Trophoblast cell (in vitro differentiated cells and primary cell): ENCODE results near the gene DCTN1.

ENCODE experiments used
- DNase-seq, 2 donors: peaks; one replicate each; pipeline ENCODE4 v3.0.0-alpha.2; 2016
- H2AFZ ChIP-seq: 2 replicates; pipeline ENCODE4 v1.6.1; 2013; ENCODE audit warnings: low read length, moderate library complexity, mild to moderate bottlenecking; ENCODE audit not compliant: insufficient read depth, poor library complexity
- H2AK5ac ChIP-seq: 2 replicates; pipeline ENCODE4 v1.6.1; 2013; ENCODE audit warnings: mild to moderate bottlenecking, low read length
- H2BK120ac ChIP-seq: 2 replicates; pipeline ENCODE4 v1.6.1; 2013; ENCODE audit warnings: low read length, mild to moderate bottlenecking, moderate library complexity; ENCODE audit not compliant: insufficient read depth, poor library complexity
- H2BK12ac ChIP-seq: 2 replicates; pipeline ENCODE4 v1.6.1; 2013; ENCODE audit warnings: mild to moderate bottlenecking, low read length, moderate library complexity
- H2BK5ac ChIP-seq: 2 replicates; pipeline ENCODE4 v1.6.1; 2013; ENCODE audit warnings: low read length, low read depth, moderate library complexity, mild to moderate bottlenecking; ENCODE audit not compliant: poor library complexity
- H3K14ac ChIP-seq: 2 replicates; pipeline ENCODE4 v1.6.1; 2013; ENCODE audit warnings: mild to moderate bottlenecking, low read length
- H3K18ac ChIP-seq: 2 replicates; pipeline ENCODE4 v1.6.1; 2013; ENCODE audit warnings: mild to moderate bottlenecking, low read length
- H3K23ac ChIP-seq: 2 replicates; pipeline ENCODE4 v1.6.1; 2013; ENCODE audit warnings: low read length
- H3K27ac ChIP-seq: 2 replicates; pipeline ENCODE4 v1.5.1; 2013; ENCODE audit warnings: low read depth, mild to moderate bottlenecking, inconsistent platforms, low read length, moderate library complexity
- H3K27me3 ChIP-seq: 2 replicates; pipeline ENCODE4 v1.6.1; 2013; ENCODE audit warnings: inconsistent platforms, mild to moderate bottlenecking, low read length, moderate library complexity; ENCODE audit not compliant: insufficient read depth
- H3K36me3 ChIP-seq, 2 experiments: 1 replicate in 1 of 2; 2 replicates in 1 of 2; pipeline ENCODE4 v1.6.1; 2013; ENCODE audit warnings: low read length in 2 of 2, mild to moderate bottlenecking in 2 of 2, moderate library complexity in 1 of 2; ENCODE audit not compliant: insufficient read depth in 2 of 2, control insufficient read depth in 1 of 2
- H3K4ac ChIP-seq: 2 replicates; pipeline ENCODE4 v1.6.1; 2013; ENCODE audit warnings: low read depth, mild to moderate bottlenecking, low read length, moderate library complexity
- H3K4me1 ChIP-seq, 2 experiments: 1 replicate in 1 of 2; 2 replicates in 1 of 2; pipeline ENCODE4 v1.6.1; 2013; ENCODE audit warnings: low read length in 2 of 2, mild to moderate bottlenecking in 2 of 2, moderate library complexity in 1 of 2; ENCODE audit not compliant: insufficient read depth in 2 of 2, control insufficient read depth in 1 of 2
- H3K4me2 ChIP-seq: 2 replicates; pipeline ENCODE4 v1.6.1; 2013; ENCODE audit warnings: inconsistent platforms, mild to moderate bottlenecking, low read length, moderate library complexity
- H3K4me3 ChIP-seq: 2 replicates; pipeline ENCODE4 v1.5.1; 2013; ENCODE audit warnings: mild to moderate bottlenecking, low read depth, low read length, inconsistent platforms
- H3K79me1 ChIP-seq: one replicate; pipeline ENCODE4 v1.6.1; 2013; ENCODE audit warnings: low read length
- H3K79me2 ChIP-seq: 2 replicates; pipeline ENCODE4 v1.6.1; 2013; ENCODE audit warnings: low read length, mild to moderate bottlenecking; ENCODE audit not compliant: control insufficient read depth, insufficient read depth, poor library complexity
- H3K9ac ChIP-seq: 2 replicates; pipeline ENCODE4 v1.6.1; 2013; ENCODE audit warnings: mild to moderate bottlenecking, low read length
- H3K9me3 ChIP-seq: 2 replicates; pipeline ENCODE4 v1.6.1; 2013; ENCODE audit warnings: low read depth, mild to moderate bottlenecking, control low read depth, inconsistent platforms, low read length; ENCODE audit not compliant: insufficient read depth
- H4K12ac ChIP-seq: 2 replicates; pipeline ENCODE4 v1.6.1; 2013; ENCODE audit warnings: low read depth, mild to moderate bottlenecking, low read length, moderate library complexity
- H4K8ac ChIP-seq: 2 replicates; pipeline ENCODE4 v1.6.1; 2013; ENCODE audit warnings: low read depth, mild to moderate bottlenecking, low read length, moderate library complexity
- H4K91ac ChIP-seq: one replicate; pipeline ENCODE4 v1.6.1; 2013; ENCODE audit warnings: low read depth, mild to moderate bottlenecking, low read length, moderate library complexity
- WGBS: extraction: QIAGEN DNeasy Blood & Tissue Kit; methylation state at CpG from one replicate; pipeline ENCODE4 v1.1.7; 2013; ENCODE audit warnings: missing lambda C conversion rate; ENCODE audit not compliant: insufficient read length, insufficient coverage; ENCODE audit errors: extremely low coverage; 5-methylcytosine and 5-hydroxymethylcytosine counted together

The DCTN1 gene

DNA sequence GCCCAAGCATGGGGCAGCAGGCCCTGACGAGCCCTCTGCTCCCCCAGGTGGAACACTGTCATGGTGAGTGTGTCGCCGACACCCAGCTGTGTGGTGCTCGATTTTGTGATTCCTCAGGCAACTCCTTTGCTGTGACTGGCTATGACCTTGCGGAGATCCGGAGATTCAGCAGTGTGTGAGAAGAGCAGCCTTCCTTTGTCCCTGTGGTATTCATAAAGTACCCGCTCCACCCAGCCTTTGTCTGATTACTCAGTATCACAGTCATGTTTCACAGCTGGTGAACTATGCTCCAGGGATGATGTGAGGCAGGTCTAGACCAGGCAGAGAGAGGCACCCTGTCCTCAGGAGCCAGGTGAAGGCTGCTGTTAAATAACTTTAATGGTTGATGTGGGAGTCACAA is 45.4 kb upstream of the DCTN1 start:
- Histone ChIP-seq H2BK12ac (no peak overlapping the region), H2BK120ac (no peak overlapping the region), H3K4me2 (no peak overlapping the region), H3K79me2 (peaks cover 2% of the 10 kb centered on the region), H4K12ac (no peak overlapping the region), H3K27ac (no peak overlapping the region), H2AK5ac (no peak overlapping the region), H3K79me1 (no peaks in the 10 kb centered on the region), H2AFZ (no peak overlapping the region), H4K91ac (no peak overlapping the region), H4K8ac (no peak overlapping the region), H3K36me3 (peaks cover 47 to 57% of the 10 kb centered on the region in 2 experiments), H3K18ac (no peak overlapping the region), H3K4me1 (peaks cover 6 to 9% of the 10 kb centered on the region in 2 experiments), H3K27me3 (no peaks in the 10 kb centered on the region), H3K23ac (no peak overlapping the region), H3K4ac (no peak overlapping the region), H3K4me3 (no peak overlapping the region), H3K14ac (no peak overlapping the region), H3K9ac (no peak overlapping the region), H2BK5ac (no peak overlapping the region), H3K9me3 (no peaks in the 10 kb centered on the region)
- peak; percentile 91 to 95 for DNase-seq
- no CpG with 5 or more reads among the region's 7 CpGs for WGBS

DNA sequence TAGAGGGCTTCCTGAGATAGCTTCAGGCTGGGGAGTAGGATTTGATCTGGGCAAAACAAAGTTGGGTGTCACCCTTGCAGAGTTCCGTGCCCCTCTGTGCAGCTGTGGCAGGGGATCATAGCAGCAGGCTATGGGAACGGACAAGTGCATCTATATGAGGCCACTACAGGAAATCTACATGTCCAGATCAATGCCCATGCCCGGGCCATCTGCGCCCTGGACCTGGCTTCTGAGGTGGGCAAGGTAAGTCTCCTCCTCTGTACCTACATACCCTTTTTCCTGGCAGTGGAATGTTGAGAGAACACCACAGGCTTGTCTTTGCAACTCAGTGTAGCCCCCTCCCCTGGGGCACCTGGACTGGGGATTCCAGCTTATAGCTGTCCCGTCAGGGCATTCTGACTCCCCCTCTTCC is 44.9 kb upstream of the DCTN1 start:
- no peak overlapping the region for H3K18ac ChIP-seq
- no peak overlapping the region for H3K14ac ChIP-seq
- H4K8ac ChIP-seq = no peak overlapping the region
- no peak overlapping the region for H3K9ac ChIP-seq
- no peak overlapping the region for H2AK5ac ChIP-seq
- H3K4me1 ChIP-seq = peaks cover 6 to 9% of the 10 kb centered on the region in 2 experiments
- H4K12ac ChIP-seq = no peak overlapping the region
- H3K36me3 ChIP-seq = peaks cover 42 to 52% of the 10 kb centered on the region in 2 experiments
- H3K9me3 ChIP-seq = no peaks in the 10 kb centered on the region
- H2BK120ac ChIP-seq = no peak overlapping the region
- no peak overlapping the region for H3K4ac ChIP-seq
- H2BK12ac ChIP-seq = no peak overlapping the region
- H3K79me1 ChIP-seq = no peaks in the 10 kb centered on the region
- no peak overlapping the region for H3K23ac ChIP-seq
- WGBS = no CpG with 5 or more reads among the region's 5 CpGs
- H3K79me2 ChIP-seq = peaks cover 2% of the 10 kb centered on the region
- no peak overlapping the region for H2AFZ ChIP-seq
- no peak overlapping the region for H2BK5ac ChIP-seq
- no peaks in the 10 kb centered on the region for H3K27me3 ChIP-seq
- no peak overlapping the region for H3K27ac ChIP-seq
- no peak overlapping the region for H4K91ac ChIP-seq
- H3K4me2 ChIP-seq = no peak overlapping the region
- no peak overlapping the region for H3K4me3 ChIP-seq
- no peak for DNase-seq

GRCh38 chr2:74424139-74424992 is 44.3 kb upstream of the DCTN1 start:
- DNase-seq = peak; percentile 61 to 64
- H3K9me3 ChIP-seq = no peaks in the 10 kb centered on the region
- no peak overlapping the region for H4K12ac ChIP-seq
- peaks cover 35 to 46% of the 10 kb centered on the region in 2 experiments for H3K36me3 ChIP-seq
- no peak overlapping the region for H2AFZ ChIP-seq
- H2BK5ac ChIP-seq = no peak overlapping the region
- no peak overlapping the region for H3K23ac ChIP-seq
- no peak overlapping the region for H2BK12ac ChIP-seq
- no peaks in the 10 kb centered on the region for H3K27me3 ChIP-seq
- no CpG with 5 or more reads among the region's 5 CpGs for WGBS
- H3K9ac ChIP-seq = no peak overlapping the region
- no peak overlapping the region for H2AK5ac ChIP-seq
- no peak overlapping the region for H4K91ac ChIP-seq
- no peak overlapping the region for H3K4me2 ChIP-seq
- H4K8ac ChIP-seq = no peak overlapping the region
- H3K27ac ChIP-seq = no peak overlapping the region
- peaks cover 6 to 9% of the 10 kb centered on the region in 2 experiments for H3K4me1 ChIP-seq
- H3K18ac ChIP-seq = no peak overlapping the region
- no peak overlapping the region for H3K4me3 ChIP-seq
- H3K79me1 ChIP-seq = no peaks in the 10 kb centered on the region
- H3K14ac ChIP-seq = no peak overlapping the region
- no peak overlapping the region for H3K4ac ChIP-seq
- no peak overlapping the region for H2BK120ac ChIP-seq
- H3K79me2 ChIP-seq = peaks cover 2% of the 10 kb centered on the region

- Histone ChIP-seq H3K9me3 (no peaks in the 10 kb centered on the region), H2BK12ac (no peak overlapping the region), H3K36me3 (peaks cover 28 to 37% of the 10 kb centered on the region in 2 experiments), H2AK5ac (no peak overlapping the region), H4K8ac (no peak overlapping the region), H3K79me2 (peaks cover 2% of the 10 kb centered on the region), H4K91ac (no peak overlapping the region), H3K18ac (no peak overlapping the region), H3K4ac (no peak overlapping the region), H4K12ac (no peak overlapping the region), H3K4me3 (no peak overlapping the region), H2AFZ (no peak overlapping the region), H2BK5ac (no peak overlapping the region), H3K79me1 (no peaks in the 10 kb centered on the region), H3K27me3 (no peaks in the 10 kb centered on the region), H3K27ac (no peak overlapping the region), H3K23ac (no peak overlapping the region), H3K4me1 (peaks cover 6 to 9% of the 10 kb centered on the region in 2 experiments), H3K9ac (no peak overlapping the region), H2BK120ac (no peak overlapping the region), H3K4me2 (no peak overlapping the region), H3K14ac (no peak overlapping the region)
- DNase-seq = no peak
- no CpG with 5 or more reads among the region's 9 CpGs for WGBS
These were observed 43.4 kb upstream of the DCTN1 start for GRCh38 chr2:74423231-74424095.
